ENCODE results near the gene NMNAT3. TPM values are rescaled to one million over a fixed set of nuclear protein-coding genes. Genes with fewer than 3 reads are reported as not detected.

NMNAT3 gene
- total RNA-seq, 4 donors from 2014 or later: 1.5 to 12.6 (median 5.6) TPM

GRCh38 chr3:139664958-139665357 is 12.8 kb downstream of the NMNAT3 start:
- Histone ChIP-seq H3K4me1 (no peaks in the 10 kb centered on the region), H3K27ac (no peak overlapping the region), H3K4me3 (no peak overlapping the region), H3K27me3 (no peaks in the 10 kb centered on the region), H3K9me3 (no peaks in the 10 kb centered on the region), H3K36me3 (no peaks in the 10 kb centered on the region)
- in situ Hi-C loops (cut with MboI; ENCODE audit: low pct_ligation_motif_present in 1 of 4, low pct_unique_long_range_greater_than_20kb in 1 of 4, low sequenced_read_pairs in 3 of 4) (no loop called here), intact Hi-C loops (cut with DNase I; ENCODE audit: low total_unique reads) (no loop called here)
- WGBS, 2 donors (ENCODE audit: low coverage in 1 of 2): 68% methylated on average over 2 of the region's 2 CpGs; no CpG with 5 or more reads in 1 of the 2 donors
- no peak for DNase-seq
- TF ChIP-seq CTCF (IDR thresholded peaks at IDR 0.05) (no peak), POLR2A (IDR thresholded peaks at IDR 0.05) (no peak)

- intact Hi-C loops (cut with DNase I; ENCODE audit: low total_unique reads): no loop called here
- H3K4me3 ChIP-seq: no peak overlapping the region
- no peaks in the 10 kb centered on the region for H3K4me1 ChIP-seq
- no peak for DNase-seq
- no peak for TF ChIP-seq POLR2A (IDR thresholded peaks at IDR 0.05)
- no peak for TF ChIP-seq CTCF (IDR thresholded peaks at IDR 0.05)
- no peak for TF ChIP-seq POLR2AphosphoS5 (IDR thresholded peaks at IDR 0.05)
- TF ChIP-seq EP300 (IDR thresholded peaks at IDR 0.05; ENCODE audit: low read depth): no peak
- in situ Hi-C loops (cut with MboI; ENCODE audit: low pct_ligation_motif_present in 1 of 4, low pct_unique_long_range_greater_than_20kb in 1 of 4, low sequenced_read_pairs in 3 of 4): no loop called here
- H3K27ac ChIP-seq: no peak overlapping the region
- no peaks in the 10 kb centered on the region for H3K27me3 ChIP-seq
- H3K36me3 ChIP-seq: no peaks in the 10 kb centered on the region
- no peaks in the 10 kb centered on the region for H3K9me3 ChIP-seq
- 51 to 100% methylated on average over 1 of the region's 1 CpG for WGBS, 2 donors (ENCODE audit: low coverage in 1 of 2)
Observed at GRCh38 chr3:139660269-139660668, 17.5 kb downstream of the NMNAT3 start.

GRCh38 chr3:139659511-139659910 is 18.3 kb downstream of the NMNAT3 start:
- 80 to 83% methylated on average over 1 to 4 of the region's 4 CpGs for WGBS, 2 donors (ENCODE audit: low coverage in 1 of 2)
- no peaks in the 10 kb centered on the region for H3K9me3 ChIP-seq
- H3K27me3 ChIP-seq: no peaks in the 10 kb centered on the region
- DNase-seq: no peak
- H3K4me1 ChIP-seq: peaks cover 0 to 5% (median 0%) of the 10 kb centered on the region in 4 donors
- intact Hi-C loops (cut with DNase I; ENCODE audit: low total_unique reads) (no loop called here), in situ Hi-C loops (cut with MboI; ENCODE audit: low pct_ligation_motif_present in 1 of 4, low pct_unique_long_range_greater_than_20kb in 1 of 4, low sequenced_read_pairs in 3 of 4) (no loop called here)
- no peaks in the 10 kb centered on the region for H3K36me3 ChIP-seq
- TF ChIP-seq POLR2A (IDR thresholded peaks at IDR 0.05) (no peak), POLR2AphosphoS5 (IDR thresholded peaks at IDR 0.05) (no peak), EP300 (IDR thresholded peaks at IDR 0.05; ENCODE audit: low read depth) (no peak), CTCF (IDR thresholded peaks at IDR 0.05) (no peak)
- no peak overlapping the region for H3K27ac ChIP-seq
- no peak overlapping the region for H3K4me3 ChIP-seq

- DNase-seq: no peak
- Histone ChIP-seq H3K27me3 (no peaks in the 10 kb centered on the region), H3K4me1 (peaks cover 0 to 5% (median 0%) of the 10 kb centered on the region in 4 donors), H3K27ac (no peak overlapping the region), H3K4me3 (no peak overlapping the region), H3K9me3 (no peaks in the 10 kb centered on the region), H3K36me3 (no peaks in the 10 kb centered on the region)
- no peak for TF ChIP-seq CTCF (IDR thresholded peaks at IDR 0.05)
- TF ChIP-seq POLR2AphosphoS5 (IDR thresholded peaks at IDR 0.05): no peak
- TF ChIP-seq POLR2A (IDR thresholded peaks at IDR 0.05): no peak
- no peak for TF ChIP-seq EP300 (IDR thresholded peaks at IDR 0.05; ENCODE audit: low read depth)
- intact Hi-C loops (cut with DNase I; ENCODE audit: low total_unique reads): no loop called here
- 96% methylated on average over 3 of the region's 3 CpGs; no CpG with 5 or more reads in 1 of the 2 donors for WGBS, 2 donors (ENCODE audit: low coverage in 1 of 2)
- in situ Hi-C loops (cut with MboI; ENCODE audit: low pct_ligation_motif_present in 1 of 4, low pct_unique_long_range_greater_than_20kb in 1 of 4, low sequenced_read_pairs in 3 of 4): no loop called here
Observed at GRCh38 chr3:139657936-139658335, 19.8 kb downstream of the NMNAT3 start.

Data from transverse colon (tissue), 4 donors.